ENCODE results near the gene RGS17.
"Not testable (repeated sequence)": the region's sequence is repeated elsewhere in the genome, so short reads cannot be mapped to it uniquely, and the experiment has no call there.

The RGS17 gene

GRCh38 chr6:153145591-153145990 is 14.5 kb upstream of the RGS17 start:
- H3K4me1 ChIP-seq (ENCODE audit: low read depth, poor library complexity, severe bottlenecking) = no peaks in the 10 kb centered on the region
- no peaks in the 10 kb centered on the region for H3K79me2 ChIP-seq (ENCODE audit: insufficient read depth, low read depth)
- TF ChIP-seq, protein P1, sequence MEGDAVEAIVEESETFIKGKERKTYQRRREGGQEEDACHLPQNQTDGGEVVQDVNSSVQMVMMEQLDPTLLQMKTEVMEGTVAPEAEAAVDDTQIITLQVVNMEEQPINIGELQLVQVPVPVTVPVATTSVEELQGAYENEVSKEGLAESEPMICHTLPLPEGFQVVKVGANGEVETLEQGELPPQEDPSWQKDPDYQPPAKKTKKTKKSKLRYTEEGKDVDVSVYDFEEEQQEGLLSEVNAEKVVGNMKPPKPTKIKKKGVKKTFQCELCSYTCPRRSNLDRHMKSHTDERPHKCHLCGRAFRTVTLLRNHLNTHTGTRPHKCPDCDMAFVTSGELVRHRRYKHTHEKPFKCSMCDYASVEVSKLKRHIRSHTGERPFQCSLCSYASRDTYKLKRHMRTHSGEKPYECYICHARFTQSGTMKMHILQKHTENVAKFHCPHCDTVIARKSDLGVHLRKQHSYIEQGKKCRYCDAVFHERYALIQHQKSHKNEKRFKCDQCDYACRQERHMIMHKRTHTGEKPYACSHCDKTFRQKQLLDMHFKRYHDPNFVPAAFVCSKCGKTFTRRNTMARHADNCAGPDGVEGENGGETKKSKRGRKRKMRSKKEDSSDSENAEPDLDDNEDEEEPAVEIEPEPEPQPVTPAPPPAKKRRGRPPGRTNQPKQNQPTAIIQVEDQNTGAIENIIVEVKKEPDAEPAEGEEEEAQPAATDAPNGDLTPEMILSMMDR (conservative IDR thresholded peaks at IDR 0.05; ENCODE audit: low read depth, low read length) = no peak
- no peak overlapping the region for H3K27ac ChIP-seq
- no peak overlapping the region for H3K4me2 ChIP-seq
- H3K36me3 ChIP-seq (ENCODE audit: insufficient read depth) = no peaks in the 10 kb centered on the region
- no peaks in the 10 kb centered on the region for H3K27me3 ChIP-seq (ENCODE audit: insufficient read depth, low read depth)
- H3K9ac ChIP-seq = no peak overlapping the region
- H3K4me3 ChIP-seq (IDR thresholded peaks at IDR 0.05; ENCODE audit: insufficient read depth, low read depth, low read length) = no peak overlapping the region
- no peaks in the 10 kb centered on the region for H4K20me1 ChIP-seq (ENCODE audit: insufficient read depth)
- no peak overlapping the region for H2AFZ ChIP-seq (ENCODE audit: low read depth)

DNA sequence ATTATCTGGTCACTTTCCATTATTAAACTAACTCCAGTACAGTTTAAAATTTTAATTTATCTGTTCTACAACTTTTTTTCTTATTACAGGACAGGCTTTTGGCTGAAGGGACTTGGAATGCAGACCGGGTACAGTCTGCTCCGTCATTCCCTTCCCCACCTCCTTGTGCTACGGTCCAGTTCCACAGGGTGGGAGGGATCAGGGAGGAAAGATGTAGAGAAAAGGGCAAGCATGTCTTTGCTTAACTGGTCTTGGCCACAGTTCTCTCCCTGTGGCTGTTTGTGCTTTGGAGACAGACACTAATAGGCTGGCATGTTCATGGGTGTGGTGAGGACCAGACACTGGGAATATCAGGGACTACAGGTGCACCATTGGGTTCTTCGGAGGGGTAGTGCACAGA is 12.1 kb upstream of the RGS17 start:
- Histone ChIP-seq H3K27me3 (ENCODE audit: insufficient read depth, low read depth) (no peaks in the 10 kb centered on the region), H4K20me1 (ENCODE audit: insufficient read depth) (no peaks in the 10 kb centered on the region), H3K4me3 (IDR thresholded peaks at IDR 0.05; ENCODE audit: insufficient read depth, low read depth, low read length) (no peak overlapping the region), H3K79me2 (ENCODE audit: insufficient read depth, low read depth) (no peaks in the 10 kb centered on the region), H2AFZ (ENCODE audit: low read depth) (no peak overlapping the region), H3K9ac (no peak overlapping the region), H3K27ac (no peak overlapping the region), H3K36me3 (ENCODE audit: insufficient read depth) (no peaks in the 10 kb centered on the region), H3K4me2 (no peak overlapping the region), H3K4me1 (ENCODE audit: low read depth, poor library complexity, severe bottlenecking) (no peaks in the 10 kb centered on the region)
- TF ChIP-seq, protein P1 (conservative IDR thresholded peaks at IDR 0.05; ENCODE audit: low read depth, low read length) = no peak

DNA sequence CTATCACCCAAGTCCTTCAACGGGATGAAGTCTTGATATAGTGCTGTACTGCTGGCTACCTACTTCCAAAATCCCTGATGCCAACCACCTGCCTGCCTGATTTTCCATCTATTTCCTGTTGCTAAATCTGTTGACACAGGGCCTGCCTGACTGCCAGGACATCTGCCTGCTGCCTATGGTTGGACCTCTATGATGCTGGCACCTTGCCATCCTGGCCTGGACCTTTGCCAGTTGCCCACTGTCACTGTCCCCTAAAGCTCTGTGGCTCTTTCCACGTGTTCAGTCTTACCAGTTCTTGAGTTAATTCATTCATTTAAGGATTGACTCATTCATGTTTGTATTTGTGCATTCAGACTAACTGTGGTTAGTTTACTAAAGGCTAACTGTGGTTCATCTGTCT is 9.2 kb upstream of the RGS17 start:
- no peak overlapping the region for H3K9ac ChIP-seq
- no peaks in the 10 kb centered on the region for H3K36me3 ChIP-seq (ENCODE audit: insufficient read depth)
- no peaks in the 10 kb centered on the region for H3K27me3 ChIP-seq (ENCODE audit: insufficient read depth, low read depth)
- H3K4me1 ChIP-seq (ENCODE audit: low read depth, poor library complexity, severe bottlenecking) = no peaks in the 10 kb centered on the region
- TF ChIP-seq, protein P1 (conservative IDR thresholded peaks at IDR 0.05; ENCODE audit: low read depth, low read length) = no peak
- no peak overlapping the region for H3K4me2 ChIP-seq
- H4K20me1 ChIP-seq (ENCODE audit: insufficient read depth) = no peaks in the 10 kb centered on the region
- H3K27ac ChIP-seq = no peak overlapping the region
- no peaks in the 10 kb centered on the region for H3K79me2 ChIP-seq (ENCODE audit: insufficient read depth, low read depth)
- H2AFZ ChIP-seq (ENCODE audit: low read depth) = no peak overlapping the region
- no peak overlapping the region for H3K4me3 ChIP-seq (IDR thresholded peaks at IDR 0.05; ENCODE audit: insufficient read depth, low read depth, low read length)

DNA sequence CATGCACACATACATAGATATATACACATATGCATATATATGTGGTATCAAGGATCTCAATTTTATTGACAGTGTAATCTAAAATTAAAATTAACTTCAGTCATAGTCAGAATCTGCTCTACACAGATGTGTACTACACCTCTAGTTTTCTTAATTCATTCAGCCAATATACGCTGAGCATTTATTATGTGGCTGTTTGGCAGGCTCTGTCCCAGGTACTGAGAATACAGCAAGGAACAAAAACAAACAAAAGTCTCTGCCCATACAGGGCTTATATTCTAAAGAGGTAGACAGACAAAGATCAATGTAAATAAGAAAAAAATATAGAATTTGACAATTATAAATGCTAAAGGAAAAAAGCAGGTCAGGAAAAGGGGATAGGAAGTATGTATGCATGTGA is 7.8 kb upstream of the RGS17 start:
- H3K27me3 ChIP-seq (ENCODE audit: insufficient read depth, low read depth) = no peaks in the 10 kb centered on the region
- H3K36me3 ChIP-seq (ENCODE audit: insufficient read depth) = no peaks in the 10 kb centered on the region
- no peaks in the 10 kb centered on the region for H3K79me2 ChIP-seq (ENCODE audit: insufficient read depth, low read depth)
- no peak overlapping the region for H3K9ac ChIP-seq
- H3K4me3 ChIP-seq (IDR thresholded peaks at IDR 0.05; ENCODE audit: insufficient read depth, low read depth, low read length) = no peak overlapping the region
- no peak overlapping the region for H2AFZ ChIP-seq (ENCODE audit: low read depth)
- TF ChIP-seq, protein P1 (conservative IDR thresholded peaks at IDR 0.05; ENCODE audit: low read depth, low read length) = no peak
- H3K27ac ChIP-seq = no peak overlapping the region
- H3K4me2 ChIP-seq = no peak overlapping the region
- H3K4me1 ChIP-seq (ENCODE audit: low read depth, poor library complexity, severe bottlenecking) = no peaks in the 10 kb centered on the region
- no peaks in the 10 kb centered on the region for H4K20me1 ChIP-seq (ENCODE audit: insufficient read depth)

- no peaks in the 10 kb centered on the region for H3K79me2 ChIP-seq (ENCODE audit: insufficient read depth, low read depth)
- no peak overlapping the region for H3K9ac ChIP-seq
- H2AFZ ChIP-seq (ENCODE audit: low read depth) = no peak overlapping the region
- no peak overlapping the region for H3K27ac ChIP-seq
- no peaks in the 10 kb centered on the region for H4K20me1 ChIP-seq (ENCODE audit: insufficient read depth)
- H3K36me3 ChIP-seq (ENCODE audit: insufficient read depth) = no peaks in the 10 kb centered on the region
- no peak overlapping the region for H3K4me3 ChIP-seq (IDR thresholded peaks at IDR 0.05; ENCODE audit: insufficient read depth, low read depth, low read length)
- H3K4me1 ChIP-seq (ENCODE audit: low read depth, poor library complexity, severe bottlenecking) = no peaks in the 10 kb centered on the region
- TF ChIP-seq, protein P1 (conservative IDR thresholded peaks at IDR 0.05; ENCODE audit: low read depth, low read length) = no peak
- H3K4me2 ChIP-seq = no peak overlapping the region
- H3K27me3 ChIP-seq (ENCODE audit: insufficient read depth, low read depth) = no peaks in the 10 kb centered on the region
Observed at GRCh38 chr6:153135681-153136080, 4.6 kb upstream of the RGS17 start.

GRCh38 chr6:153133667-153134066 is 2.6 kb upstream of the RGS17 start:
- not testable (repeated sequence) for H3K4me1 ChIP-seq (ENCODE audit: low read depth, poor library complexity, severe bottlenecking); H3K79me2 ChIP-seq (ENCODE audit: insufficient read depth, low read depth); H3K9ac ChIP-seq; H3K36me3 ChIP-seq (ENCODE audit: insufficient read depth); H3K4me3 ChIP-seq (IDR thresholded peaks at IDR 0.05; ENCODE audit: insufficient read depth, low read depth, low read length); H4K20me1 ChIP-seq (ENCODE audit: insufficient read depth); H3K4me2 ChIP-seq; H3K27me3 ChIP-seq (ENCODE audit: insufficient read depth, low read depth); H3K27ac ChIP-seq; H2AFZ ChIP-seq (ENCODE audit: low read depth)
